HEK293T (cell line): ENCODE results near the gene WDR82.

Experiments
- CTCF ChIA-PET: fragments of 350-600 bp; formaldehyde crosslinking; extraction: SDS; loops from one replicate; lab custom pipeline; 2021; ENCODE audit warnings: antibody characterized with exemption, inconsistent platforms; lab: Yijun Ruan, JAX
- POLR2A ChIA-PET: fragments of 350-600 bp; formaldehyde crosslinking; extraction: SDS; loops from one replicate; lab custom pipeline; 2020; ENCODE audit warnings: antibody characterized with exemption, inconsistent platforms; lab: Yijun Ruan, JAX
- DNase-seq: peaks from one replicate; pipeline ENCODE4 v3.0.0; 2012; ENCODE audit warnings: mixed read lengths; ENCODE audit errors: extremely low spot score
- ARNT ChIP-seq: fragments of 450-650 bp; IDR thresholded peaks from 2 replicates; pipeline ENCODE4 v1.6.1; 2017; ENCODE audit warnings: mild to moderate bottlenecking
- BHLHE40 ChIP-seq: fragments of 450-650 bp; IDR thresholded peaks from 2 replicates; pipeline ENCODE4 v1.6.1; 2016; ENCODE audit warnings: mild to moderate bottlenecking, moderate library complexity, borderline replicate concordance
- CTBP1 ChIP-seq: fragments of 450-650 bp; IDR thresholded peaks from 2 replicates; pipeline ENCODE4 v1.6.1; 2016; ENCODE audit warnings: borderline replicate concordance
- ELF4 ChIP-seq: fragments of 450-650 bp; IDR thresholded peaks from 2 replicates; pipeline ENCODE4 v1.6.1; 2017; ENCODE audit warnings: antibody characterized with exemption
- FOXA1 ChIP-seq: fragments of 450-650 bp; IDR thresholded peaks from 2 replicates; pipeline ENCODE4 v1.6.1; 2016; ENCODE audit warnings: mild to moderate bottlenecking
- FOXM1 ChIP-seq: fragments of 450-650 bp; IDR thresholded peaks from 2 replicates; pipeline ENCODE4 v1.6.1; 2017; ENCODE audit warnings: mild to moderate bottlenecking, borderline replicate concordance
- HDGF ChIP-seq: fragments of 450-650 bp; IDR thresholded peaks from 2 replicates; pipeline ENCODE4 v1.6.1; 2017; ENCODE audit warnings: antibody characterized with exemption, borderline replicate concordance
- L3MBTL2 ChIP-seq: fragments of 450-650 bp; conservative IDR thresholded peaks from 2 replicates; pipeline ENCODE4 v1.6.1; 2016; ENCODE audit warnings: mild to moderate bottlenecking
- LEF1 ChIP-seq: fragments of 450-650 bp; IDR thresholded peaks from 2 replicates; pipeline ENCODE4 v1.6.1; 2017; ENCODE audit warnings: mild to moderate bottlenecking, borderline replicate concordance
- NFRKB ChIP-seq: fragments of 450-650 bp; IDR thresholded peaks from 2 replicates; pipeline ENCODE4 v1.6.1; 2016; ENCODE audit warnings: mild to moderate bottlenecking, moderate library complexity
- SP1 ChIP-seq: fragments of 450-650 bp; IDR thresholded peaks from 2 replicates; pipeline ENCODE4 v1.6.1; 2017
- SUZ12 ChIP-seq: fragments of 450-650 bp; IDR thresholded peaks from 2 replicates; pipeline ENCODE4 v1.6.1; 2016; ENCODE audit warnings: mild to moderate bottlenecking
- ZNF384 ChIP-seq: fragments of 450-650 bp; IDR thresholded peaks from 2 replicates; pipeline ENCODE4 v1.6.1; 2016
- TF ChIP-seq, protein P1 (sequence below): fragments of 450-650 bp; IDR thresholded peaks from 2 replicates; pipeline ENCODE4 v1.6.1; 2016

Gene WDR82

DNA sequence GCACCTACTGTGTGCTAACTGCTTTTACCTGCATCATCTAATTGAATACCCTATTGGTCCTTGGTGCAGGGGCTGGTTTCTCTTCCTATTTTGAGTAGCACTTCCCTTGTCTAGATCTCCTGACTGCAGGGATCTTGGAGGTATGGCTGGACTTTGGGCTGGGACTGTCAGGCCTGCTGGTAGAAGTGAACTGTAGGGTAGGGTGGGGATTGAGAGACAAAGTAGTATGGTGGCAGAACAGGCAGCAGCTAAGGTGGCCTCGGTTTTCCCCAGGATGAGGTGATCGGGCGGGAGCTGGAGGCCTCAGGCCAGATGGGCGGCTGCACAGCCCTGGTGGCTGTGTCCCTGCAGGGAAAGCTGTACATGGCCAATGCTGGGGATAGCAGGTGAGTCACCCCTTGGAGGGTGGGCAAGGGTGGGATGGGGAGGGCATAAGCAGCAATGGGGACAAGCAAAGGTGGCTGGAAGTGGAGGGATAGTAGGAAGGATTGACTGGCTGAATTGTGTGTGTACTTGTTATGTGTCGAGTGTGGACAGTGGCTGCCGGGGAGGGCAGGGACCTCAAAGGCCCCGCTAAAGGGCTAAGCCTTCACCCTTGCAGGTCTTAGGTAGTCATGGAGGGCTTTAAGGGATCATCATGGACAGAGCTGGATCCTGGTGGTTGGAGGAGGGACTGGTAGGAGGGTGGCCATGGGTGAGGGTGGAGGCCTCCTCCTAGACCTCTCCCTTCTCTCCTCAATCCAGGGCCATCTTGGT, 30.9 kb downstream of the WDR82 start:
- POLR2A ChIA-PET, result interaction anchor here (1.0 to 1.4 kb wide), 2 partner anchors 13 to 41 kb away, joined by 4 read pairs; no protein-coding TSS in a partner anchor
- no peak for DNase-seq
- CTCF ChIA-PET, result no interaction called here
- TF ChIP-seq SP1 (no peak), CTBP1 (no peak), FOXM1 (no peak), ARNT (no peak), L3MBTL2 (no peak)

DNA sequence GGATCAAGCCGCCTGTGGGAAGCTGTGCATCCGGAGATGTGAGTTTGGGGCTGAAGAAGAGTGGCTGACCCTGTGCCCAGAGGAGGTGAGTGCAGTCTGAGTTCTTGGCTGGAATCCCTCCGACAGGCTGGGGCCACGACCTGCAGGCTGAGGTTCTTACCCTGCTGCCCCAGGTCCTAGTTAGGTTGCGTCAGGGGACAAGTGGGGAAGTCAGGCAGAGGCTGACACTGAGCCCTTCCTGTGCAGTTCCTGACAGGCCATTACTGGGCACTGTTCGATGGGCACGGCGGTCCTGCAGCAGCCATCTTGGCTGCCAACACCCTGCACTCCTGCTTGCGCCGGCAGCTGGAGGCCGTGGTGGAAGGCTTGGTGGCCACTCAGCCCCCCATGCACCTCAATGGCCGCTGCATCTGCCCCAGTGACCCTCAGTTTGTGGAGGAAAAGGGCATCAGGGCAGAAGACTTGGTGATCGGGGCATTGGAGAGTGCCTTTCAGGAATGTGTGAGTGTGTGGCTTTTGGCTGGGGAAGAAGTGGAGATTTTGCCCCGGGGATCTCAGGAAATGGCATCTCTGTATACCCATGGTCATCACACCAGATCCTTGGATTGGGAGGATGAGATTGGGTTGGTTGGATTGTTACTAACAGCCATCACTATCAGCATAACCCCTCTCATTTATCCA, 31.6 kb downstream of the WDR82 start:
- no peak for TF ChIP-seq L3MBTL2
- TF ChIP-seq ZNF384, result no peak
- no peak for TF ChIP-seq FOXM1
- no peak for TF ChIP-seq LEF1
- no peak for TF ChIP-seq SUZ12
- TF ChIP-seq ARNT, result no peak
- no peak for TF ChIP-seq ELF4
- no peak for TF ChIP-seq BHLHE40
- TF ChIP-seq, protein P1, sequence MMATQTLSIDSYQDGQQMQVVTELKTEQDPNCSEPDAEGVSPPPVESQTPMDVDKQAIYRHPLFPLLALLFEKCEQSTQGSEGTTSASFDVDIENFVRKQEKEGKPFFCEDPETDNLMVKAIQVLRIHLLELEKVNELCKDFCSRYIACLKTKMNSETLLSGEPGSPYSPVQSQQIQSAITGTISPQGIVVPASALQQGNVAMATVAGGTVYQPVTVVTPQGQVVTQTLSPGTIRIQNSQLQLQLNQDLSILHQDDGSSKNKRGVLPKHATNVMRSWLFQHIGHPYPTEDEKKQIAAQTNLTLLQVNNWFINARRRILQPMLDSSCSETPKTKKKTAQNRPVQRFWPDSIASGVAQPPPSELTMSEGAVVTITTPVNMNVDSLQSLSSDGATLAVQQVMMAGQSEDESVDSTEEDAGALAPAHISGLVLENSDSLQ, result no peak
- TF ChIP-seq NFRKB, result no peak
- POLR2A ChIA-PET, result interaction anchor here (0.7 kb wide), 1 partner anchor 51 kb away, joined by 3 read pairs; no protein-coding TSS in a partner anchor
- DNase-seq, result no peak
- CTCF ChIA-PET, result no interaction called here

DNA sequence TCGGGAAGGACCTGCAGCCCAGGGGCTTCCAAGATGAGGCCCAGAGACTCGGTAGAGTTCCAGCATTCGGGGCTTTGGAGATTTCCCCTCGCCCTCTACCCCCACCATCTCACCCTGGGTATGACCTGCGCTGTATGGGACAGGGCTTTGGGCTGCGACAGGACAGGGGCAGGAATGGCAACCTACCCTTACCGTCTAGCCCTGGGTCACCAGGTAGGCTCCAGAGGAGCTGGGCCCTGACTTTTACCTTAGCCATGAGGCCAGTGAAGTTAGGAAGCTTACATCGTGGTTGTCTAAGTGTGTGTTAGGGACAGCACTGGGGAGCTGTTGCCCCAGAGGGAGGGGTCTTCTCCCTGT, 32.2 kb downstream of the WDR82 start:
- CTCF ChIA-PET, result no interaction called here
- no peak for TF ChIP-seq CTBP1
- POLR2A ChIA-PET, result interaction anchor here (0.7 kb wide), 1 partner anchor 51 kb away, joined by 3 read pairs; no protein-coding TSS in a partner anchor
- DNase-seq, result no peak

DNA sequence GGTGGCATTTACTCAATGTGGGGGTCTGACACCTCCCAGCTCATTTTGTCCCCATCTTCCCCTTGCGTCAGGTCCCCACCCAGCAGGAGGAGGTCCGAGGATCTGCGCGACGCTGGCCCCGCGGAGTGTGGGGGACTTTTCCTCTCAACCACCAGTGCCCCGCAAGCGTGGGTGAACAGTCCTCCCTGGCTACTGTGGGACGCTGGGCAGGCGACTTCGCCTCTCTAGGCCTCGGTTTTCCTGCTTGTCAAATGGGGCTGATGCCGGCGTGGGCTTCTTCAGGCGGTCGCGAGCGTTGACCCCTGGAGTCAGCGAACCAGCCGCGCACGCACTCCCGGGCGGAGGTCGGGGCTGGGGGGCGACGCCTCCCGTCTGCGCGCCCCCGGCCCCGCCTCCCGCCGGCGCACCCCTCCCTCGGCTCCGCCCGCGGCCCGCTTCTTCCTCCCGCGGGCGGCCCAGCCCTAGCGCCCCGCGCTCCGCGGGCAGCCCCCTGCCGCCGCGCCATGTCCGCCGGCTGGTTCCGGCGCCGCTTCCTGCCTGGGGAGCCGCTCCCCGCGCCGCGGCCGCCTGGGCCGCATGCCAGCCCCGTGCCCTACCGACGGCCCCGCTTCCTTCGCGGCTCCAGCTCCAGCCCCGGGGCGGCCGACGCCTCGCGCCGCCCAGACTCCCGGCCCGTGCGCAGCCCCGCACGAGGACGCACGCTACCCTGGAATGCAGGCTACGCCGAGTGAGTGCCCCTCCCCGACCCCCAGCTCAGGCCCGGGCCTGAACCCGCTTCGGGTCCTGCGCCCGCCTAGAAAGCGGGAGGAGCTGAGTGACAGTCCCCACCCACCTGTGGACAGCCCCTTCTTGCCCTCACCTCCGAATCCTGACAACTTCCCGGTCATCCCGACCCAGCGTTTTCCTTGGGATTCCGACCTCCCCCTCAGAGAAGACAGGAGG, 32.9 kb downstream of the WDR82 start, which contains the start of gene PPM1M:
Gene PPM1M (plus strand): TSS at position 438 of the 942 bp plus-strand sequence. CDS start 66 bp downstream, at position 504.
- DNase-seq, result peak; percentile 51
- TF ChIP-seq HDGF, result 0 out of 2 replicates have a peak, but pooled peaks have one; percentile 63
- 0 out of 2 replicates have a peak, but pooled peaks have one; percentile 43 for TF ChIP-seq FOXM1
- no peak for TF ChIP-seq FOXA1
- peak; percentile 87 for TF ChIP-seq L3MBTL2
- TF ChIP-seq, protein P1, result peak; percentile 81
- ChIA-PET POLR2A (interaction anchor here (0.7 to 1.6 kb wide), 2 partner anchors 52 to 270 kb away, joined by 3 read pairs; partner anchors contain the start of gene ABHD14A), CTCF (no interaction called here)

DNA sequence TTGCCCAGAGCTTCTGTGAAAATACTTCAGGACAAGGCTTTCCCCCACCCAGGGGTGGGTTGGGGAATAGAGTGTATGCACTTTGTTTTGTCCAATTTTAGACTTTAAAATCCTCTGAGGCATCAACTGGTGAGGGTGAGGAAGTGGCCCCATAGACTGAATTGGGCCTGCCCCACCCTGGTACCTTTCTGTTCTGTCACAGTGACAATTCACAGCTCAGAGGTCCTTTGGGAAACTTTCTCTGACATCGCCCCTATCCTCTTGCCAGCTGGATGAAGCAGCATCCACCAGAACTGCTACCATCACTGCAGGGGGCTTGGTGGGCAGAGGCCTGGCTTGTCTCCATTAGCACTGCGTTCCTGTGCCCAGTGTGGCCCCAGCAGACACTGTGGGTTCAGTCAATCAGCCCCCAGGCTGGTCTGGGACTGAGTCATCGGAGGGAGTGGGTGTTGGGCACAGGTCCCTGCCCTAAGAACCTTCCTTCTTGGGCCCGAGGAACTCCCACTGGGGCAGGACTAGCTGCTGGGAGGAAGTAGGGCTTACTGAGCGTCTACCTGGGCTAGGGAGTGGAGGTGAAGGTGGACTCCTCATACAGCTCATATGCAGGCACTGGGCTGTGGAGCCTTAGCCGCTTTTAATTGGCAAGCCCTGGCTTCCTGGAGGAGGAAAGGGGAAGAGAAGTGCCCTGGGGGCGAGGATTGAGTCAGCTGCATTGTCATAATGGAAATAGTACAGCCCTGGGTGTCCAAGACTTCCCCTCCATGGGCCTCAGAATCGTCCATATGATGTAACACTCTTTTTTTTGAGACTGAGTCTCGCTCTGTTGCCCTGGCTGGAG, 34.4 kb downstream of the WDR82 start:
- CTCF ChIA-PET, result no interaction called here
- POLR2A ChIA-PET, result interaction anchor here (0.6 to 1.6 kb wide), 3 partner anchors 35 to 269 kb away, joined by 3 read pairs; partner anchors contain the start of genes ABHD14A and WDR82
- DNase-seq, result no peak
- TF ChIP-seq ARNT (no peak), FOXA1 (no peak), L3MBTL2 (no peak), HDGF (no peak), FOXM1 (no peak), SP1 (no peak), NFRKB (no peak), ELF4 (no peak), ZNF384 (no peak)

DNA sequence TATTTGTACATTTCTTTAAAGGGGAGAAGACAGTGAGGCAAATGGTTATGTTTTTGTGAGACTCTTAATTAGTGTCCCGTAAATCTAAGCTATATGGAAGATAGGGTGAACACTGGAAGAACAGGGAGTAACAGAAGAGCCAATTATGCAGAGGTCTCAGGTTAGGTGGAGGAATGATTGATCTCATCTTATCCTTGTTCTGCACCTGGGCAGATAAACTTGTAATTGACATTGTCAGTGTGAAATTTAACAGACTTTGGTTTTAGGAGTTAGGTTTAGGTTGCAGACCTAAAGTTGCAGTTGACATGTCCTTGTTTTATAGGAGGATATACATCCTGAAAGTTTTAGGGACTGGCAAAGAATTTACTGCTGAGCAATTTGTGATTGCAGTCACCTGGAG, 36.4 kb downstream of the WDR82 start:
- no peak for DNase-seq
- POLR2A ChIA-PET, result interaction anchor here (2.5 kb wide), 1 partner anchor 46 kb away, joined by 15 read pairs; the partner anchor contains the start of gene GLYCTK
- TF ChIP-seq SUZ12, result no peak
- TF ChIP-seq, protein P1, result no peak
- TF ChIP-seq FOXA1, result no peak
- no peak for TF ChIP-seq CTBP1
- TF ChIP-seq BHLHE40, result no peak
- no peak for TF ChIP-seq NFRKB
- TF ChIP-seq L3MBTL2, result no peak
- TF ChIP-seq ARNT, result no peak
- CTCF ChIA-PET, result interaction anchor here (0.6 kb wide), 2 partner anchors 11 to 80 kb away, joined by 3 to 4 read pairs; no protein-coding TSS in a partner anchor
